Stimulated activated CD4-positive, alpha-beta T cell treated with anti-CD3 and anti-CD28 coated beads, Interleukin-12 subunit alpha, Interleukin-12 subunit beta, amount 100 ng/mL, for 4 hours (primary cell): ENCODE results near the gene C9orf50.
"Not testable (repeated sequence)": the region's sequence is repeated elsewhere in the genome, so short reads cannot be mapped to it uniquely, and the experiment has no call there.

Experiments
- DNase-seq: peaks from one replicate; pipeline ENCODE4 v3.0.0-alpha.2; 2020

C9orf50 gene

GRCh38 chr9:129620669-129621295 is at the start of gene C9orf50:
Gene C9orf50 (minus strand): TSS chr9:129621101. CDS start chr9:129620574, 527 bp downstream.
- no peak for DNase-seq

GRCh38 chr9:129669946-129670345 is 49.0 kb upstream of the C9orf50 start:
- DNase-seq, result no peak

- DNase-seq, result no peak
Measured at GRCh38 chr9:129669141-129669718, 48.3 kb upstream of the C9orf50 start.

- no peak for DNase-seq
Measured at GRCh38 chr9:129667850-129668249, 46.9 kb upstream of the C9orf50 start.

- DNase-seq, result no peak
Measured at GRCh38 chr9:129667378-129667777, 46.5 kb upstream of the C9orf50 start.

- DNase-seq, result no peak
Measured at GRCh38 chr9:129666575-129666974, 45.7 kb upstream of the C9orf50 start.

- DNase-seq, result no peak
Measured at GRCh38 chr9:129665814-129666520, 45.1 kb upstream of the C9orf50 start.

GRCh38 chr9:129665389-129665775 is 44.5 kb upstream of the C9orf50 start, which contains the start of gene PRRX2:
Gene PRRX2 (plus strand): TSS chr9:129665647. CDS start chr9:129665868, 221 bp downstream.
- DNase-seq, result peak; percentile 39

- no peak for DNase-seq
Measured at GRCh38 chr9:129664746-129665388, 44.0 kb upstream of the C9orf50 start.

GRCh38 chr9:129662239-129662638 is 41.3 kb upstream of the C9orf50 start:
- DNase-seq, result not testable (repeated sequence)

- DNase-seq, result no peak
Measured at GRCh38 chr9:129661029-129661428, 40.1 kb upstream of the C9orf50 start.

- no peak for DNase-seq
Measured at GRCh38 chr9:129656795-129657390, 36.0 kb upstream of the C9orf50 start.

GRCh38 chr9:129655696-129656095 is 34.8 kb upstream of the C9orf50 start:
- DNase-seq, result no peak

GRCh38 chr9:129655154-129655553 is 34.3 kb upstream of the C9orf50 start:
- no peak for DNase-seq

- no peak for DNase-seq
Measured at GRCh38 chr9:129654554-129655040, 33.7 kb upstream of the C9orf50 start.

- no peak for DNase-seq
Measured at GRCh38 chr9:129653823-129654553, 33.1 kb upstream of the C9orf50 start.

- DNase-seq, result no peak
Measured at GRCh38 chr9:129650680-129651235, 29.9 kb upstream of the C9orf50 start.

GRCh38 chr9:129649726-129650679 is 29.1 kb upstream of the C9orf50 start:
- no peak for DNase-seq

GRCh38 chr9:129648764-129649115 is 27.8 kb upstream of the C9orf50 start:
- no peak for DNase-seq

GRCh38 chr9:129648092-129648763 is 27.3 kb upstream of the C9orf50 start:
- DNase-seq, result no peak
